HG03025 (cell line): Measurements from ENCODE around the gene OR2A7.
"Not testable (repeated sequence)": the region's sequence is repeated elsewhere in the genome, so short reads cannot be mapped to it uniquely, and the experiment has no call there.

Source experiments
- ATAC-seq: cut with Tn5 transposase; IDR thresholded peaks from one replicate; pipeline ENCODE4 v1.9.1; 2021; ENCODE audit warnings: mild to moderate bottlenecking, moderate library complexity; ENCODE audit not compliant: unreplicated experiment, low FRiP score

The OR2A7 gene

DNA sequence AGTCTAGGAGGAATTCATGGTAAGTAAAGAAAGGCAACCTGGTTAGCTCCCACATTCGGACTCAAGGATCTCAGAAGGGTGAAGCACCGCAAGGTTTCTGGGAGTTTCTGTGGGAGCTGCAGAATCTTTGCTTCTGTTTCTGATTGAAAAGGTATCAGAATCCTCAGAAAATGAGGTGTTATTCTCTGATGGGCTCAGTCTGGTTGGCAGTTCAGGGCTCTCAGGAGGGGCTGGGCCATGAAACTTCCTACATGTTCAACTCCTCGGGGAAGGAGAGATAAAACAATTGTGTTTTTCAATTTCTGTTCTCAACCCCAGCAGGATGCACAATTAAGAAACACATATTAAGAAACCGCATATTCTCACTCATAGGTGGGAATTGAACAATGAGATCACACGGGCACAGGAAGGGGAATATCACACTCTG, 9.1 kb downstream of the OR2A7 start:
- ATAC-seq = no peak

DNA sequence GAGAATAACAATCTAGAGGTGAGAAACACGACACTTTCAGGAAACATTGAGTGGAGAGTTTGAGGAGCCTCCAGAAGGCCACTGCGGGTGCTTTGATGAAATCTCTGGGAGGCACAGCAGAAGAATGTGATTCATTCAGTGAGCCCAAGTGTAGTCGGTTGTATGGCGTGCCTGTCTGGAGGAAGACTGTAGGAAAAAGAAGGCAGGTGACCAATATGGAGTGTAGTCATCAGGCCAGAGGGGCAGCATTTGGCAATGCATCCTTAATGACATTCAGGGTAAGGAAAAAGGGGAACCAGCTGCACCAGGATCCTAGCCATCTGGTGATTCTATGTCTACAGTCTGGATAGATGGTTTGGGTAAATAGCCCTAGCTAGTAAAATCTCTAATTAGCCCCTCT, 12.3 kb downstream of the OR2A7 start:
- ATAC-seq = not testable (repeated sequence)

DNA sequence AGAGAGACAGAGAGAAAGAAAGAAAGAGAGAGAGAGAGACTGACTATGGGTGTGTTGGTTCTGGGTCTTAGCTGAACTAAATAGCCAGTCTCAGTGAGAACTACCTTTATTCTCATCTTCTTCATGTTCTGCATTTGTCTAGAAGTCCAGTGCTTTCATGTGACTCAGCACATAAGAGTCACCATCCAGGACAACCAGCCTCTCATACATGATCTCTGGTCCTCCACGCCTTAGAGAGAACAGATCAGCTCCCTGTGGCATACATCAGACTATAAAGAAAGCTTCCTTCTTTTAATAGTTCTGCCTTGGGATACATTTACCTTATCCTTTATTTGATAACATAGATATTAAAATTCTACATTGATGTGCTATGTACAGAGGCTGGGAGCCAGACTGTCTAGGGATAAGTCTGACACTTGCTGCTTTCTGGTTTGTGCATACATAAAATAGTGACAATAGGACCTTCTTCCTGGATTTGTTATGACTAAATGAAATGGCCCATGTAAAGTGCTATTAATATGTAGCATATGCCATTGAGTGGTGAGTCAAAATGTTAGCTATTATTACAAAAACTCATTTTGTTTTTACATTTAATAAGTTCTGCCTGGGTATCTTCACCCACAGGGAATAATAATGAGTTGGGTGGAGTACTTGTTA, 16.8 kb downstream of the OR2A7 start:
- not testable (repeated sequence) for ATAC-seq

DNA sequence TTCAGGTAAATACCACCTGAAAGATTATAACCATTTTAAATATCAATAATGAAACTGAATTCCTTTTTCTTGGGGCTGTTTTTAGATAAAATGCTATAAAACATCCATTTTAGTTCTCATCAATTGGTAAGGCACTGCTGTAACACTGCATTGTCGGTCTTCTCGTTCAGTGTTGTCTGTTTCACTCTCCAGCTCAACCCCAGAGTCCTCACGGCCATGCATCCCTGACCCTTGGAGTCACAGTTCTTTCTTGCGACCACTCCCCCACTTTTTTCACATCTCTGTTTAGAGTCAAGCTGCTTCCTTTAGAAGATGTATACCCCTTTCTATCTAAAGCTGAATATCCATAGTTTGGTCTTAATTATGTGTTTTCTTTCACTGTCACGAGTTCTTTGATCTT, 17.6 kb downstream of the OR2A7 start:
- ATAC-seq = not testable (repeated sequence)

DNA sequence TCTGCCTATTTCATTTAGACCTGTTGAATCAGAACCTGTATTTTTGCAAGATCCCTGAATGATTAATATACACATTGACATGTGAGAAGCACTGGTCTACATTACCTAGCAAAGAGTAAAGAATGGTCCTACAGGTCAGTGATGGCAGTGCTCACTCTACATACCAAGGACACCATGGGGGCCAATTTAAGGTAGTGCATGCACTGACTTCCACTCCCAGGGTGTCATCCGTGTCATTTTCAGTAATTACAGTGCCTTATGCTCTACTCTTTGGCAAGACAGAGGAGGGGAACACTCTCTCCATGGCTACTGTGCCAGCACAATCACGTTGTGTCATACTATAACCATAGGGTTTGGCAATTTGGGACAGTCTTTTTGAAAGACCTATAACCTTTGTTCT, 19.2 kb downstream of the OR2A7 start:
- not testable (repeated sequence) for ATAC-seq

DNA sequence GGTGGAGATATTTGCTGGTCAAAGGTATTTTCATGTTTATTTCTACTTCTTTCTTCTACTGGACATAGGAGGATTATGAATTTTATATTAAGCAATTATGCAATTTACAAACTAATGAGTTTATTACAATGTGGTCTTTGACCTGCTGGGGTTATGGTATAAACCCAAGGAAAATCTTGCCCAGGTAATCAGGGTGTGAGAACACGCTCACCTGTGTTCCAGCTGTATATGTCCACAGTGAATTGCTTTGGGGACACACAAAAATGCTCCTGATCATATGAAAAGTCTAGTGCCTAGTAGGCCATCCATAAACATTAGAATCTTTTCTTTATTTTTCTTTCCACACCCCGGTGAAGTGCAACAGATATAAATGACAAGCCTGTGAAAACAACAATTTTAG, 25.2 kb downstream of the OR2A7 start, which contains the start of gene OR2A42:
OR2A42 (minus strand) TSS at position 241 of the 400 bp plus-strand sequence. CDS start 6,762 bp downstream, outside the sequence.
- not testable (repeated sequence) for ATAC-seq

DNA sequence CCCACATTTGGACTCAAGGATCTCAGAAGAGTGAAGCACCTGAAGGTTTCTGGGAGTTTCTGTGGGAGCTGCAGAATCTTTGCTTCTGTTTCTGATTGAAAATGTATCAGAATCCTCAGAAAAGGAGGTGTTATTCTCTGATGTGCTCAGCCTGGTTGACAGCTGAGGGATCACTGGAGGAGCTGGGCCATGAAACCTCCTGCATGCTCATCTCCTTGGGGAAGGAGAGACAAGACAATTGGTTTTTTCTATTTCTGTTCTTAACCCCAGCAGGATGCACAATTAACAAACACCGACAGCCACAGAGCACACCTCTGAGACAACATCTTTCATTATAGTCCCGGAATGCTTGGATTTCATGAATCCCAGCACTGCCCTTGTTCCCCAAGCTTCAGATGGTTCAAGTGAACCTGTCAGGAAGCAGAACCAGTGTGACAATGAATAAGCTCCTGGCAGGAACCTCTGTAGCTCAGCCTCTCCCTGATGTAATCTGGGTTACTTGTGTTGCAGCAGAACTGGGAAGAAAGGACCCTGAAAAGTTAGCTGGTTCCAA, 26.0 kb downstream of the OR2A7 start:
- ATAC-seq = not testable (repeated sequence)

DNA sequence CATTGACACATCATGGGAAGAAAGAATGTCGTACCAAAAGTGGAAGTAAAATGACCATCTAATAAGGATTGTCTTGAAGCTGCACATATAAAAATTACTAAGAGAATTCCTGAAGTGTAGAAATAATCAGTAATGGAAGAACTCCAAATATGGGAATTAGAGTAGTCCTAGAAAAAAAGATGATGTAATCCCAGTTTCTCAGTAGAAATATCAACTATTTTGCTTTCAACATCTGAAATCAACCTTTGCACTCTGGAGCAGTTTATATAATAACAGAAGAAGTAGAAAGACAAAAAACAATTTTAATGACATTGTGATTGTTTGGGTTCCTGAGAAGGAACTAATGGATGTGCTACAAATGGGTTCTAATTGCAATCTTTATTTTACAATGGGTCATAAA, 31.6 kb downstream of the OR2A7 start:
- not testable (repeated sequence) for ATAC-seq

DNA sequence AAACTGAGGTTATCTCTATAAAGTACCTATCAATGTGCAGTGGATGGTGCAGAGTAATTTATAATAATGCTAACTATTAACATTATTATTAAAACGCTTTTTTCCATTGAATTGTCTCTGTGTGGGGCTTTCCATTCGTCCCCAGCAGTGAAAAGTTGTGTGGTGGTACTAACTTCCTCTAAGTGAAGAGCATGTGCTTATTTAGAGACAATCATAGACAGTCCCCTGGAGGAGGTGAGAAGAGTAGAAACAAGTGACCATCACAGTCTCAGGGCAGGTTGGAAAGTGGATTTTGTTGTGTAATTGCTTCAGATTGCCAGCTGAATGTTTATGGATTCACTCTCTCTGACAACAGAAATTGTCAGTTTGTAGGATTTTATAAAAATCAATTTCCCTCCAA, 33.6 kb downstream of the OR2A7 start:
- ATAC-seq = not testable (repeated sequence)

DNA sequence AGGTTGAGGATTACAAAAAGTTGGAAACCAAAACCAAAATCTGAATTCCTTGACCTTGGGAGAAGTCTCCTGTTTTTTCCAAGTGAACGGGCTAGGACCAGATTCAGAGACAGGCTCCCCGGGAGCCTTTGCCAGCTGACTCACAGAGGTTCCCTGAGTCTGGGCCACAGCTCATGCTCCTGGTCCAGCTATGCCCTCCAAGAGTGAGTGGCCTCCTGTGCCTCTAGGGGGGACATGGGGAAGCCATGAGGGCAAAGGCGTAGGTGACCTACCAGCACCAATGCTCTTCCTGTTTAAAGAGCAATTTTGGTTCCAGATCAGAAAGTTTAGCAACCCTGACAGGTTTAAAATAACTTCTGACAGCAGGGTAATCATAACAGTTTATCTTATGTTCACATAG, 35.8 kb downstream of the OR2A7 start:
- not testable (repeated sequence) for ATAC-seq

DNA sequence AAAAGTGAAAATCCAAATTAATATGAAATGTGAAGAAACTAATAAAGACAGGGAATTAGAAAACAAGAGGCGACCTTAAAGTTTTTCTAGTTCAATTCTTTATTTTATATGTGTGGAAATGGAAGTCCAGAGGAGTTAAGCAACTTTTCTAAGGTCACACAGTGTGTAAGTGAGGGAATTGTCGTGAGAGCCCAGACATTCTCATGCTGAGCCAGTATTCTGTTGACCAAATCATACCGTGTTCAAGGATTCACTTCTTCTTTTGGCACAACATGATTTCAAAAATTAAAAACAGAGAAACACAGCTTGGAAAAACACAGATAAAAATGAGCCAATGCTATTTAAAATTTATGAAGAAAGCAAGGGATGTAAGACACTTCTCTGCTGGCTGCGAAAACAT, 37.7 kb downstream of the OR2A7 start:
- ATAC-seq = not testable (repeated sequence)

DNA sequence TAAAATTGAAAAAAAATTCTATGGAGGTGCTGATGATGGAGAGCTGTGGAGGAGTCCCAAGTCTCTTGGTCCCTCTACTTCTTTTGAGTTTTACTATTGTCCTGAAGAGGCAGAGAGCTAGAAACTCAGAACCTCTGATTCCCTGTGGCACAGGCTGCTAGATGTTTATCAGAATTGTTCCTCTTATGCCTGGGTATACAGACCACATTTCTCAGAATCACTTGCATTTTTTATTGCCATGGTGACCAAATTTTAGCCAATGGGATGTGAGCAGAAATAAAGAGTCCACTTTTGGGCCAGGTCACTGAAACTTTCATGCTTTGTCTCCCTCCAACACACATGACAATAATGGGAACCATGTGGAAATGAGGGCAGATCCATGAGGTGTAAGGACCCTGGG, 40.9 kb downstream of the OR2A7 start:
- not testable (repeated sequence) for ATAC-seq

DNA sequence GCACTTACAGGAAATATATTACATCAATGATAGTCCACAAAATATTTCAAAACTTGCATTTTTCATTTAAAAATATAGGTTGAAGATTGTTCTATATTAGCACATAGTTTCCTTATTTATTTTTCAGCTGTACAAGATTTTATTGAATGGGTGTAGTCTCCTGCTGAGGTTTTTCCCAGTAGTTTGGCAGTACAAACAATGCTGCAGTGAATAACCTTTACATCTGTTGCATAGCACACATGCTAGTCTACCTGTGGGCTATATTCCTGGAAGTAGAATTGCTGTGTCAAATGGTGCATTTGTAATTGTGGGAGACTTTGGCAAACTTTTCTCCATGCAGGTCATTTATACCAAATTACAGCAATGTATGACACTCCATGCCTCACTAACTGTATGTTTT, 44.1 kb downstream of the OR2A7 start:
- ATAC-seq = not testable (repeated sequence)

DNA sequence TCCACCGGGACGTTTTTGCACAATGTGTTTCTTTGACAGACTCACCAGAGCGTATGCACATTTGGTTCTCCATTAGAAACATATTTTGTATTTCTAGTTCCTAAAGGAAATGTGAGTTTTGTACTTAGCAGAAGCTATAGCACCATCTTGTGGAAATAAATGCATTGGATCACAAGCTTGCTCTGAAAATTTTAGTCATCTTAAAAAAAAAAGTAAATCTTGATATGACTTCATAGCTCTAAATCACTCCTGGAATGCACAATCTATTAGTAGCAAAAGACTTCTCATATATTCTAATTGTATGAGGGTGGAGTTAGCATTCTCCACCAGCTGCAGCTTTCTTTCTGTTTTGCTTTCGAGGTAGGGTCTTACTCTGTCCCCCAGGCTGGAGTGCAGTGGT, 45.4 kb downstream of the OR2A7 start:
- ATAC-seq = not testable (repeated sequence)

DNA sequence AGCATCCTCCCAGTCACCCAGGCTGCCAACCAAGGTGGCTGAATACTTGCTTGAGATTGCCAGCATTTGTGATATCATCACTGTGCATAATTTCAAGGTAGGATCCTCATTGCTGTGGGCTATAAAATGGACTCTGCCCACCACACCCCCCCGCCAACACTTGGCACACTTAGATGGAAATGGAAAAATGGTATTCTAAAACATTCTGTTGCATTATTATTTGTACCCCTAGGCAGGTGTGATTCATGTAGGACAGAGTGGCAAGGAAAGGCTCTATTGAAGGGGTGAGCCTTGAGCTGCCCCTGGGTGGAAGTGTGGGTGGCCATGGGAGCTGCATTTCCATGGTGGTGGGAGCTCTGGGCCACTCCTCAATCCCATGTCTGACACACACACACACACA, 46.0 kb downstream of the OR2A7 start:
- not testable (repeated sequence) for ATAC-seq

DNA sequence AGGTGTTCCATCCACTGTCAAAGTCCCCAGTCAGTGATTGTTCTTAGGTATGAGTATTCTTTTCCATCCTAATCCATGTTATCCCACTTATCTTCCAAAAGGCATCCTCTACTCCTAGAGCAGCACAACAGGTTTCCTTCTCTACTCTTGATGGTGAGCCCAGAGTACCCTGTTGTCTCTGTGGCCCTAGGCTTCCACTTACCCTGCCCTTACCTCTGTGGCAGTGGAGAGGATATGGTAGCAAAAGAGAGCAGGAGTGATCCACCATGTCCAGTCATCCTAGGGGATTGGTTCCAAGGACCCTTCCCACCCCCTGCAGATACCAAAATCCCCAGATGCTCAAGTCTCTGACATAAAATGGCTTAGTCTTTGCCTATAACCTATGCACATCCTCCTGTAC, 47.4 kb downstream of the OR2A7 start:
- ATAC-seq = not testable (repeated sequence)
